Activated B cell treated with CpG ODN at 0.5 μM for 24 hours (primary cell): ENCODE data around the gene LRFN5. TPM values are rescaled to one million over a fixed set of nuclear protein-coding genes. Genes with fewer than 3 reads are reported as not detected.
"Not testable (repeated sequence)": the region's sequence is repeated elsewhere in the genome, so short reads cannot be mapped to it uniquely, and the experiment has no call there.

Experiments used
- ATAC-seq: fragments of 200-7000 bp; cut with Tn5 transposase; one replicate; pipeline ENCODE4 v1.10.0; 2021; ENCODE audit warnings: low read depth, mild to moderate bottlenecking, moderate library complexity
- CTCF ChIA-PET: fragments of 350-600 bp; sonication (Branson Sonifier 250); formaldehyde crosslinking; loops from one replicate; lab custom pipeline; 2021; ENCODE audit warnings: antibody characterized with exemption; lab: Charles Lee
- POLR2A ChIA-PET: fragments of 350-600 bp; sonication (Branson Sonifier 250); formaldehyde crosslinking; loops from one replicate; lab custom pipeline; 2021; ENCODE audit warnings: antibody characterized with exemption; lab: Charles Lee
- DNase-seq: peaks from one replicate; pipeline ENCODE4 v3.0.0; 2022
- H3K27ac Mint-ChIP-seq: one replicate; pipeline ENCODE4 v1.8.0; 2020; ENCODE audit warnings: mixed read lengths
- H3K27me3 Mint-ChIP-seq: one replicate; pipeline ENCODE4 v1.8.0; 2021; ENCODE audit warnings: mixed read lengths
- H3K36me3 Mint-ChIP-seq: one replicate; pipeline ENCODE4 v1.8.0; 2021; ENCODE audit warnings: low read depth, mixed read lengths
- H3K4me1 Mint-ChIP-seq: one replicate; pipeline ENCODE4 v1.8.0; 2021; ENCODE audit warnings: mixed read lengths
- H3K4me3 Mint-ChIP-seq: one replicate; pipeline ENCODE4 v1.8.0; 2020; ENCODE audit warnings: mild to moderate bottlenecking, mixed read lengths
- H3K9me3 Mint-ChIP-seq: one replicate; pipeline ENCODE4 v1.8.0; 2020; ENCODE audit warnings: mixed read lengths
- CTCF ChIP-seq: fragments of 200-600 bp; IDR thresholded peaks from one replicate; pipeline ENCODE4 v1.8.0; 2022; ENCODE audit warnings: antibody characterized with exemption, mild to moderate bottlenecking
- intact Hi-C: fragments of 100-400 bp; cut with micrococcal nuclease; formaldehyde crosslinking; loops from one replicate; pipeline ENCODE4 v1.15.1; 2024
- total RNA-seq: library from RNA; stranded (reverse); gene quantifications from 2 replicates; pipeline ENCODE4 v1.2.3, GENCODE V29; 2022

The LRFN5 gene
- 0.11 TPM in 1 of 2 replicates, not detected in the other for total RNA-seq

GRCh38 chr14:41606532-41607303, at the start of gene LRFN5:
TSS of gene LRFN5 (plus strand) at chr14:41606876.
- POLR2A ChIA-PET: no interaction called here
- H3K9me3 Mint-ChIP-seq: no peaks in the 10 kb centered on the region
- DNase-seq: no peak
- peaks cover 38% of the 10 kb centered on the region for H3K4me1 Mint-ChIP-seq
- no peak for TF ChIP-seq CTCF
- peaks cover 59% of the 10 kb centered on the region for H3K27me3 Mint-ChIP-seq
- H3K27ac Mint-ChIP-seq: no peak within 1 kb of the TSS
- intact Hi-C loops: loop anchor here (10.0 kb wide), 1 partner anchor 618 kb away; no protein-coding TSS in a partner anchor
- ATAC-seq: no peak
- H3K36me3 Mint-ChIP-seq: no peaks in the 10 kb centered on the region
- CTCF ChIA-PET: no interaction called here
- peak within 1 kb of the TSS; percentile 75 for H3K4me3 Mint-ChIP-seq

DNA sequence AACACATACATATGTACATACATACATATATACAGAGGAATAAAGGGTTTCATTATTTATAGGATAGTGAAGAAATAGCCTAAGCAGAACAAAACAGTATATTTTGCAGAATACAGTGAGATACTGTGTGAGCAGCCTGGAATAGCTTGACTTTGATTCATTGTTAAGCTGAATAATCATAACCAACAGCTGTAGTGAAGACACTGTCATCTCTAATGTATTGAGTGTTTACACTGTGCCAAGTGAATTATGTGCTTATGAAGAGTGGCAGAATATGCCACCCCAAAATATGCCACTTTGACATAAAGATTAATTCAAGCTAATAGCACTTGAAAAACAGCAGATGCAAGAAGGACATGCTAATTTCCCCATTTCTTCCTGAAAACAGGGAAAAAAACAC, 48.2 kb upstream of the LRFN5 start:
- no peak for TF ChIP-seq CTCF
- intact Hi-C loops: no loop called here
- POLR2A ChIA-PET: no interaction called here

DNA sequence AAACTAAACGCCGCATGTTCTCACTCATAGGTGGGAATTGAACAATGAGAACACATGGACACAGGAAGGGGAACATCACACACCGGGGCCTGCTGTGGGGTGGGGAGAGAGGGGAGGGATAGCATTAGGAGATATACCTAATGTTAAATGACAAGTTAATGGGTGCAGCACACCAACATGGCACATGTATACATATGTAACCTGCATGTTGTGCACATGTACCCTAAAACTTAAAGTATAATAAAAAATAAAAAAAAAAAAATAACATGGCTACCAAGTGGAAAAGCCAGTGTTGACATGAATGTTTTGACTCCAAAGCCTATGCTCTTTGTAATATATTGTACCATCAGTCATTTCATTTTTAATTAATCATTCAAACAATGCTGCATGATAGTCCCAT, 39.8 kb upstream of the LRFN5 start:
- H3K9me3 Mint-ChIP-seq, POLR2A ChIA-PET, intact Hi-C loops, H3K4me3 Mint-ChIP-seq, CTCF ChIA-PET, ATAC-seq, H3K27me3 Mint-ChIP-seq, H3K27ac Mint-ChIP-seq, DNase-seq, H3K4me1 Mint-ChIP-seq, H3K36me3 Mint-ChIP-seq: not testable (repeated sequence)

More for the DNA sequence above, 48.2 kb upstream of the LRFN5 start:
- Mint-ChIP-seq H3K9me3 (peaks cover 2% of the 10 kb centered on the region), H3K4me1 (no peaks in the 10 kb centered on the region), H3K27ac (no peak overlapping the region), H3K4me3 (no peak overlapping the region), H3K36me3 (no peaks in the 10 kb centered on the region), H3K27me3 (no peaks in the 10 kb centered on the region)
- ATAC-seq (no peak), DNase-seq (no peak)
- CTCF ChIA-PET: no interaction called here

DNA sequence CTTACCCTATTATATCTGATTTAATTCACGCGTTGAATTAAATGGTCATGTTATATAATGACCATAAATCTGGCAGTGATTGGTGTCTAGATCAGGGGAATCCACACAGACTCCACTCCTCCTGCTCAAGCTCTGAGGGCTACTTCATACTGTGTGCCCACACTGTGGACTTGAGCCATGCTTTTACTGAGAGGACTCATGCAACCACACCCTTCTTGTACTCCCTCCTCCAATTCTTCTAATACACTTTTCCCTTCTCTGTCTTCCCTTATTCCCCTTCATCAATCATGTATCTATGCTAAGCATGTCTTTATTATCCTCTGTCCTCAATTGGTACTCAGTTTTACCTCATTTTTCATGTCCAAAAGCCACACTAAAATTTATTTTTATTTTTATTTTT, 37.7 kb upstream of the LRFN5 start:
- CTCF ChIA-PET: no interaction called here
- Mint-ChIP-seq H3K27me3 (no peaks in the 10 kb centered on the region), H3K4me3 (no peak overlapping the region), H3K36me3 (no peaks in the 10 kb centered on the region), H3K4me1 (no peaks in the 10 kb centered on the region), H3K27ac (no peak overlapping the region), H3K9me3 (peaks cover 4% of the 10 kb centered on the region)
- no peak for TF ChIP-seq CTCF
- intact Hi-C loops: no loop called here
- POLR2A ChIA-PET: no interaction called here
- ATAC-seq (no peak), DNase-seq (no peak)

- TF ChIP-seq CTCF: no peak
- DNase-seq (no peak), ATAC-seq (no peak)
- Mint-ChIP-seq H3K27ac (no peak overlapping the region), H3K36me3 (no peaks in the 10 kb centered on the region), H3K4me3 (no peak overlapping the region), H3K9me3 (peaks cover 4% of the 10 kb centered on the region), H3K27me3 (no peaks in the 10 kb centered on the region), H3K4me1 (no peaks in the 10 kb centered on the region)
- intact Hi-C loops: no loop called here
- ChIA-PET CTCF (no interaction called here), POLR2A (no interaction called here)
Observed at GRCh38 chr14:41570415-41571155, 36.1 kb upstream of the LRFN5 start.
